Nephron progenitor cell (in vitro differentiated cells): ENCODE results near the gene PAPOLB.

Experiments used
- DNase-seq: peaks from one replicate; pipeline ENCODE4 v3.0.0; 2021
- H3K27ac Mint-ChIP-seq: 2 replicates; pipeline ENCODE4 v1.8.0; 2021; ENCODE audit warnings: mild to moderate bottlenecking, moderate library complexity, mixed read lengths
- H3K27me3 Mint-ChIP-seq: 2 replicates; pipeline ENCODE4 v1.8.0; 2021; ENCODE audit warnings: mild to moderate bottlenecking, low read depth, mixed read lengths; ENCODE audit not compliant: poor library complexity
- H3K36me3 Mint-ChIP-seq: 2 replicates; pipeline ENCODE4 v1.8.0; 2021; ENCODE audit warnings: low read depth, mixed read lengths
- H3K4me1 Mint-ChIP-seq: 2 replicates; pipeline ENCODE4 v1.8.0; 2021; ENCODE audit warnings: mixed read lengths
- H3K4me3 Mint-ChIP-seq: 2 replicates; pipeline ENCODE4 v1.8.0; 2021; ENCODE audit warnings: mild to moderate bottlenecking, moderate library complexity, mixed read lengths
- H3K9me3 Mint-ChIP-seq: 2 replicates; pipeline ENCODE4 v1.8.0; 2021; ENCODE audit warnings: mild to moderate bottlenecking, moderate library complexity, mixed read lengths
- CTCF ChIP-seq: fragments of 200-600 bp; sonication (generic); IDR thresholded peaks from 2 replicates; pipeline ENCODE4 v1.5.0; 2021; ENCODE audit warnings: antibody characterized with exemption

Gene PAPOLB

GRCh38 chr7:4820405-4820966 is 41.3 kb downstream of the PAPOLB start:
- H3K36me3 Mint-ChIP-seq = peaks cover 4% of the 10 kb centered on the region
- DNase-seq = no peak

GRCh38 chr7:4819560-4820404 is 42.0 kb downstream of the PAPOLB start:
- Mint-ChIP-seq H3K36me3 (peaks cover 2% of the 10 kb centered on the region), H3K27me3 (no peaks in the 10 kb centered on the region), H3K27ac (no peak overlapping the region), H3K9me3 (peaks cover 2% of the 10 kb centered on the region), H3K4me1 (peaks cover 26% of the 10 kb centered on the region), H3K4me3 (no peak overlapping the region)
- DNase-seq = no peak
- no peak for TF ChIP-seq CTCF

More at GRCh38 chr7:4820405-4820966, 41.3 kb downstream of the PAPOLB start:
- Mint-ChIP-seq H3K4me3 (no peak overlapping the region), H3K27me3 (no peaks in the 10 kb centered on the region), H3K9me3 (no peaks in the 10 kb centered on the region), H3K27ac (no peak overlapping the region), H3K4me1 (peaks cover 24% of the 10 kb centered on the region)
- no peak for TF ChIP-seq CTCF

GRCh38 chr7:4818000-4818794 is 43.6 kb downstream of the PAPOLB start:
- no peak for TF ChIP-seq CTCF
- Mint-ChIP-seq H3K27ac (no peak overlapping the region), H3K4me1 (peaks cover 34% of the 10 kb centered on the region), H3K36me3 (peaks cover 18% of the 10 kb centered on the region), H3K9me3 (peaks cover 15% of the 10 kb centered on the region), H3K27me3 (no peaks in the 10 kb centered on the region), H3K4me3 (no peak overlapping the region)
- no peak for DNase-seq

GRCh38 chr7:4817178-4817901 is 44.5 kb downstream of the PAPOLB start:
- Mint-ChIP-seq H3K9me3 (peaks cover 23% of the 10 kb centered on the region), H3K4me1 (peaks cover 34% of the 10 kb centered on the region), H3K4me3 (no peak overlapping the region), H3K27ac (no peak overlapping the region), H3K36me3 (peaks cover 27% of the 10 kb centered on the region), H3K27me3 (no peaks in the 10 kb centered on the region)
- DNase-seq = no peak
- no peak for TF ChIP-seq CTCF

GRCh38 chr7:4816419-4817080 is 45.3 kb downstream of the PAPOLB start:
- DNase-seq = no peak
- no peaks in the 10 kb centered on the region for H3K27me3 Mint-ChIP-seq
- peaks cover 23% of the 10 kb centered on the region for H3K9me3 Mint-ChIP-seq
- no peak overlapping the region for H3K27ac Mint-ChIP-seq
- H3K4me3 Mint-ChIP-seq = no peak overlapping the region
- peaks cover 27% of the 10 kb centered on the region for H3K36me3 Mint-ChIP-seq
- no peak for TF ChIP-seq CTCF
- peaks cover 34% of the 10 kb centered on the region for H3K4me1 Mint-ChIP-seq
